Measurements from ENCODE around the gene PRKCH. TPM values are rescaled to one million over a fixed set of nuclear protein-coding genes. Genes with fewer than 3 reads are reported as not detected.

PRKCH gene
- total and polyA plus RNA-seq, 2 of the 13 experiments (the other 11 are each of a cell fraction or from before 2014, with no cell fraction given), result 0.48 to 1.3 TPM

- CTCF ChIA-PET (ENCODE audit: low intra/inter-chr PET ratio, low total read pairs), result no interaction called here
- H3K4me1 ChIP-seq (ENCODE audit: insufficient read depth, low read length), result peaks cover 75% of the 10 kb centered on the region
- TF ChIP-seq POGZ (CRISPR knock-in tag; IDR thresholded peaks at IDR 0.05) (no peak), ZHX2 (IDR thresholded peaks at IDR 0.05; ENCODE audit: low read depth) (no peak), ZHX2 (CRISPR knock-in tag; IDR thresholded peaks at IDR 0.05; ENCODE audit: borderline replicate concordance) (no peak), ZNF251 (CRISPR knock-in tag; IDR thresholded peaks at IDR 0.05) (no peak)
- TF ChIP-seq, protein P1, sequence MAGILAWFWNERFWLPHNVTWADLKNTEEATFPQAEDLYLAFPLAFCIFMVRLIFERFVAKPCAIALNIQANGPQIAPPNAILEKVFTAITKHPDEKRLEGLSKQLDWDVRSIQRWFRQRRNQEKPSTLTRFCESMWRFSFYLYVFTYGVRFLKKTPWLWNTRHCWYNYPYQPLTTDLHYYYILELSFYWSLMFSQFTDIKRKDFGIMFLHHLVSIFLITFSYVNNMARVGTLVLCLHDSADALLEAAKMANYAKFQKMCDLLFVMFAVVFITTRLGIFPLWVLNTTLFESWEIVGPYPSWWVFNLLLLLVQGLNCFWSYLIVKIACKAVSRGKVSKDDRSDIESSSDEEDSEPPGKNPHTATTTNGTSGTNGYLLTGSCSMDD (CRISPR knock-in tag; IDR thresholded peaks at IDR 0.05), result no peak
- H3K9ac ChIP-seq (ENCODE audit: insufficient read depth, low read depth, low read length), result no peak overlapping the region
- intact Hi-C loops (cut with micrococcal nuclease; ENCODE audit: unreplicated experiment) (no loop called here), in situ Hi-C loops (cut with HindIII; ENCODE audit: extremely low pct_ligation_motif_present, low pct_unique_long_range_greater_than_20kb) (no loop called here)
- H2AFZ ChIP-seq (ENCODE audit: low read length), result no peak overlapping the region
- H3K4me2 ChIP-seq (ENCODE audit: low read depth, low read length), result no peak overlapping the region
- H3K79me2 ChIP-seq (ENCODE audit: insufficient read depth, low read length), result no peaks in the 10 kb centered on the region
- H3K9me3 ChIP-seq (ENCODE audit: low read length), result no peaks in the 10 kb centered on the region
- POLR2A ChIA-PET, result no interaction called here
- H3K27ac ChIP-seq (ENCODE audit: extremely low read length, insufficient read depth, low read length), result no peak overlapping the region
- H3K4me3 ChIP-seq (replicated peaks in 1 of 3; ENCODE audit: insufficient read depth in 1 of 3, low read depth in 2 of 3, low read length in 3 of 3), result no peak overlapping the region
- ATAC-seq (no peak), FAIRE-seq (no peak), DNase-seq (ENCODE audit: low spot score) (no peak)
- WGBS (ENCODE audit: low lambda C conversion rate), result 95% methylated on average over 1 of the region's 1 CpG
- H3K36me3 ChIP-seq (replicated peaks in 1 of 2; ENCODE audit: control insufficient read depth in 1 of 2, insufficient read depth in 2 of 2, low read length in 2 of 2), result no peaks in the 10 kb centered on the region
- no peaks in the 10 kb centered on the region for H4K20me1 ChIP-seq (ENCODE audit: insufficient read depth, low read length)
- H3K27me3 ChIP-seq (ENCODE audit: control insufficient read depth in 1 of 2, insufficient read depth in 2 of 2, low read length in 2 of 2), result no peaks in the 10 kb centered on the region
- no TSS peak for BruUV-seq (replicated peaks)
Observed at GRCh38 chr14:61521773-61522172, 200.4 kb downstream of the PRKCH start.
